ENCODE measurements around the gene GRIP2.

GRIP2 gene

DNA sequence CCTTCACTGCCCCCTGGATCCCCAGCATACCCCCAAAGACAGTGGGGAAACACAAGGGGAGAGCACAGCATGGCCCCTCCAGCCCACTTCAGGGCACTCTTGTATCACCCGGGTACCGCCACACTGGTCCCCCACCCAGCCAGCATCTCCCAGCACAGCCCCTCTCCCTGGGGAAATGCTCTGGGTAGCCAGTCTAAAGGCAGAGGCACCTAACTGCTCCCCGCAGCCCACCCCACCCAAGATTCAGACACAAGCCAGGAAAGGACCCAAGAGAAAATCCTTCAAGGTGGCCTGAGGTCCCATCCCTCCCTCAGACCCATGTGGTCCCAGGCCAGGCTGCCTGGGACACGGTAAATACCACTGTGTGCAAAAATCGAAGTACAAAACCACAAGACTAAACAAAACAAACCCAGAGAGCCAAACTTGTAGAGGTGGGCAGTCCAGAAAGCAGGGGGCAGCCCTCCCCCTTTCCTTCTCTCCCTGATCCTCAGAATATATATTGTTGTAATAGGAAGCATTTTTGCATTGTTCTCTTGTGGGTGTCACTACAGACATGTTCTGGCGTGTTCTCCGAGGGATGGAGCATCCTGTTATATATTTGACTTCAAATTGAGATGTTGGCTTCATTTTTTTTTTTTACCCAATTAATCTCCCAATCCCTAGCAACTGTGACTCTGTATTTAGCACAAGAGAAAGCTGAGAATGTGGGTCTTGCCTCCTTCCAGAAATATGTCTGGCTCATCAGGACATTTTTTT, 51.7 kb downstream of the GRIP2 start:
- Histone ChIP-seq H2AFZ (ENCODE audit: low read depth, low read length, severe bottlenecking) (no peak overlapping the region), H3F3A (ENCODE audit: insufficient read depth) (no peaks in the 10 kb centered on the region), H3K27ac (ENCODE audit: low read depth, low read length) (no peak overlapping the region; the same call in 1 of the 2 replicates), H4K20me1 (ENCODE audit: low read depth, low read length) (no peaks in the 10 kb centered on the region), H3K4me2 (ENCODE audit: low read depth, low read length, poor library complexity, severe bottlenecking) (no peak overlapping the region), H3K27me3 (ENCODE audit: low read length) (no peaks in the 10 kb centered on the region), H3K36me3 (ENCODE audit: low read length) (no peaks in the 10 kb centered on the region), H3K9me2 (replicated peaks; ENCODE audit: insufficient read depth, low read length) (no peaks in the 10 kb centered on the region), H3K79me2 (ENCODE audit: insufficient read depth, low read length) (no peaks in the 10 kb centered on the region), H3K9me3 (ENCODE audit: insufficient read depth, low read length) (no peaks in the 10 kb centered on the region), H3K9ac (ENCODE audit: low read length) (no peak overlapping the region), H3K4me3 (ENCODE audit: insufficient read depth, low read length, poor library complexity, severe bottlenecking) (no peak overlapping the region)
- TF ChIP-seq EZH2phosphoT487 (conservative IDR thresholded peaks at IDR 0.05; ENCODE audit: low read length), result no peak
- TF ChIP-seq, protein P1, sequence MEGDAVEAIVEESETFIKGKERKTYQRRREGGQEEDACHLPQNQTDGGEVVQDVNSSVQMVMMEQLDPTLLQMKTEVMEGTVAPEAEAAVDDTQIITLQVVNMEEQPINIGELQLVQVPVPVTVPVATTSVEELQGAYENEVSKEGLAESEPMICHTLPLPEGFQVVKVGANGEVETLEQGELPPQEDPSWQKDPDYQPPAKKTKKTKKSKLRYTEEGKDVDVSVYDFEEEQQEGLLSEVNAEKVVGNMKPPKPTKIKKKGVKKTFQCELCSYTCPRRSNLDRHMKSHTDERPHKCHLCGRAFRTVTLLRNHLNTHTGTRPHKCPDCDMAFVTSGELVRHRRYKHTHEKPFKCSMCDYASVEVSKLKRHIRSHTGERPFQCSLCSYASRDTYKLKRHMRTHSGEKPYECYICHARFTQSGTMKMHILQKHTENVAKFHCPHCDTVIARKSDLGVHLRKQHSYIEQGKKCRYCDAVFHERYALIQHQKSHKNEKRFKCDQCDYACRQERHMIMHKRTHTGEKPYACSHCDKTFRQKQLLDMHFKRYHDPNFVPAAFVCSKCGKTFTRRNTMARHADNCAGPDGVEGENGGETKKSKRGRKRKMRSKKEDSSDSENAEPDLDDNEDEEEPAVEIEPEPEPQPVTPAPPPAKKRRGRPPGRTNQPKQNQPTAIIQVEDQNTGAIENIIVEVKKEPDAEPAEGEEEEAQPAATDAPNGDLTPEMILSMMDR (IDR thresholded peaks at IDR 0.05; ENCODE audit: insufficient read depth, low read length, poor library complexity, severe bottlenecking), result no peak

DNA sequence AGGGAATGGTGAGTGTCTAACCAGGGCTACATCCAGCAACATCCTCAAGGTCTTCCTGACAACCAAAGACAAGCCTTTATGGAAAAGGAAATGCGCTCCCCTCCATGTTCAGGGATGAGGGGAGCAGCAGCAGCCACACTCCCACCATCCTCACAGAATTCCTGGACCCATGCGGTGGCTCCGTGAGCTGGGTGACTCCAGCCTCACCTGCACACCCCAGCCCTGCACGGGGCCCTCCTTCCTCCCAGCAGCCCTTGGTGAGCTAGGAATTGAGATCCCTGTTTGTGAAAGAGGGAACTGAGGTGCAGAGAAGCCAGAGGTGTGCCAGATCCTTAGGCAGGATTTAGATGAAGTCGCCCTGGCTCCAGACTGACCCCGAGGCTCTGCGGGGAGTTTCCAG, 52.3 kb downstream of the GRIP2 start:
- no peak for TF ChIP-seq EZH2phosphoT487 (conservative IDR thresholded peaks at IDR 0.05; ENCODE audit: low read length)
- TF ChIP-seq, protein P1 (IDR thresholded peaks at IDR 0.05; ENCODE audit: insufficient read depth, low read length, poor library complexity, severe bottlenecking), result no peak
- H3K4me2 ChIP-seq (ENCODE audit: low read depth, low read length, poor library complexity, severe bottlenecking), result no peak overlapping the region
- H3K27ac ChIP-seq (ENCODE audit: low read depth, low read length), result no peak overlapping the region
- no peaks in the 10 kb centered on the region for H3K9me2 ChIP-seq (replicated peaks; ENCODE audit: insufficient read depth, low read length)
- no peaks in the 10 kb centered on the region for H3K9me3 ChIP-seq (ENCODE audit: insufficient read depth, low read length)
- no peak overlapping the region for H3K4me3 ChIP-seq (ENCODE audit: insufficient read depth, low read length, poor library complexity, severe bottlenecking)
- H4K20me1 ChIP-seq (ENCODE audit: low read depth, low read length), result no peaks in the 10 kb centered on the region
- H3F3A ChIP-seq (ENCODE audit: insufficient read depth), result no peaks in the 10 kb centered on the region
- H3K27me3 ChIP-seq (ENCODE audit: low read length), result no peaks in the 10 kb centered on the region
- H3K79me2 ChIP-seq (ENCODE audit: insufficient read depth, low read length), result no peaks in the 10 kb centered on the region
- no peaks in the 10 kb centered on the region for H3K36me3 ChIP-seq (ENCODE audit: low read length)
- no peak overlapping the region for H2AFZ ChIP-seq (ENCODE audit: low read depth, low read length, severe bottlenecking)
- no peak overlapping the region for H3K9ac ChIP-seq (ENCODE audit: low read length)

DNA sequence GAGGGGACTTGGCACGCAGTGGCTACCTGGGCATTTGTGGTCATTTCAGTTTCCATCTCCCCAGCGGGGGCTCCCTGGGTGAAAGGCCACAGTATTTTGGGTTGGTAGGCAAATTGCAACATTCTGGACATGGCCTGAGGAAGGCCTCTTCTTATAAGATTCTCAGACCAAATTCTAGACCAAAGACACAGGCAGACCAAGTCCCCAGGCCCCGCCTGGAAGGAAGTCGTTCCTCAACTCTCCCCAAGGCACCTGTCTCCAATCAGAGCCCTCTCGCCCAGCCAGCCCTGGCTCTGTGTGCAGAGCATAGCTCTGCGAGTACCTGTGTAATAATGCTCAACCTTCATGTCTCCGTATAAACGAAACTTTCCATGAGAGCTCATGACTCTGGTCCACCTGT, 53.1 kb downstream of the GRIP2 start:
- H3K27ac ChIP-seq (ENCODE audit: low read depth, low read length), result no peak overlapping the region
- no peak overlapping the region for H3K9ac ChIP-seq (ENCODE audit: low read length)

More for the DNA sequence above, 53.1 kb downstream of the GRIP2 start:
- Histone ChIP-seq H3F3A (ENCODE audit: insufficient read depth) (no peaks in the 10 kb centered on the region), H3K79me2 (ENCODE audit: insufficient read depth, low read length) (no peaks in the 10 kb centered on the region), H2AFZ (ENCODE audit: low read depth, low read length, severe bottlenecking) (no peak overlapping the region), H3K9me2 (replicated peaks; ENCODE audit: insufficient read depth, low read length) (no peaks in the 10 kb centered on the region), H3K27me3 (ENCODE audit: low read length) (no peaks in the 10 kb centered on the region), H4K20me1 (ENCODE audit: low read depth, low read length) (no peaks in the 10 kb centered on the region), H3K36me3 (ENCODE audit: low read length) (no peaks in the 10 kb centered on the region), H3K4me2 (ENCODE audit: low read depth, low read length, poor library complexity, severe bottlenecking) (no peak overlapping the region), H3K9me3 (ENCODE audit: insufficient read depth, low read length) (no peaks in the 10 kb centered on the region), H3K4me3 (ENCODE audit: insufficient read depth, low read length, poor library complexity, severe bottlenecking) (no peak overlapping the region)
- TF ChIP-seq, protein P1 (IDR thresholded peaks at IDR 0.05; ENCODE audit: insufficient read depth, low read length, poor library complexity, severe bottlenecking), result no peak

All from SU-DHL-6 (cell line).